HG02870 (cell line): ENCODE measurements around the gene PYGB.
"Not testable (repeated sequence)": the region's sequence is repeated elsewhere in the genome, so short reads cannot be mapped to it uniquely, and the experiment has no call there.

ENCODE experiments used
- ATAC-seq: cut with Tn5 transposase; IDR thresholded peaks from one replicate; pipeline ENCODE4 v1.9.1; 2021; ENCODE audit warnings: mild to moderate bottlenecking, moderate library complexity; ENCODE audit not compliant: unreplicated experiment

Gene PYGB

GRCh38 chr20:25325997-25326396 lies 78.1 kb downstream of the PYGB start:
- no peak for ATAC-seq

- no peak for ATAC-seq
These were observed 79.8 kb downstream of the PYGB start for GRCh38 chr20:25327521-25328235.

- no peak for ATAC-seq
These were observed 81.1 kb downstream of the PYGB start for GRCh38 chr20:25328954-25329498.

GRCh38 chr20:25334972-25335371 lies 87.1 kb downstream of the PYGB start:
- ATAC-seq = not testable (repeated sequence)

GRCh38 chr20:25336561-25337422 lies 88.9 kb downstream of the PYGB start:
- ATAC-seq = no peak

GRCh38 chr20:25338112-25339023 lies 90.5 kb downstream of the PYGB start:
- no peak for ATAC-seq

- ATAC-seq = no peak
These were observed 91.7 kb downstream of the PYGB start for GRCh38 chr20:25339608-25340007.

GRCh38 chr20:25340380-25340779 lies 92.5 kb downstream of the PYGB start:
- no peak for ATAC-seq

- ATAC-seq = no peak
These were observed 94.1 kb downstream of the PYGB start for GRCh38 chr20:25341716-25342680.

- no peak for ATAC-seq
These were observed 96.7 kb downstream of the PYGB start for GRCh38 chr20:25344634-25345033.

- ATAC-seq = no peak
These were observed 97.8 kb downstream of the PYGB start for GRCh38 chr20:25345721-25346120.

GRCh38 chr20:25346349-25346748 lies 98.5 kb downstream of the PYGB start:
- no peak for ATAC-seq
